ENCODE results near the gene PTGIS. TPM values are rescaled to one million over a fixed set of nuclear protein-coding genes. Genes with fewer than 3 reads are reported as not detected.

Gene PTGIS
- total RNA-seq, 6 experiments from 2014 or later = 9.0 to 30.5 (median 13.7) TPM

DNA sequence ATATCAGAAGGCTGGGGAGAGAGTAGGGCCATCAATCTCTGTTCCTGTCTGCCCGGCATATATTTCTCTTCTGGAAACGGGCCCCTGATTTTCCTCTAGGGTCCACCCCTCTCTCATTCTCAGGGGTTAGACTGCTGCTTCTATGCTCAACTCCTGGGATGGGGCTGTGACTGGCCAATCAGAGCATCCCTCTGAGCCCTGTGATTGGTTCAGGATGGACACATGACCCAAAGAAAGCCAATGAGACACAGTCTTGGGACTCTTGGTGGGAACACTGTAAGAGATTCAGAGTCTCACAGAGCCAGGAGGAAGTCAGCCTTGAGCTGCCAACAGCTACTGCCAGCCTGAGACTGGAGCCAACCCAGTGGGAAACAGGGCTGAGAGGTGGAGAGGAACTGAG lies 54.4 kb downstream of the PTGIS start:
- H3K27me3 ChIP-seq = no peaks in the 10 kb centered on the region
- TF ChIP-seq, protein P1, sequence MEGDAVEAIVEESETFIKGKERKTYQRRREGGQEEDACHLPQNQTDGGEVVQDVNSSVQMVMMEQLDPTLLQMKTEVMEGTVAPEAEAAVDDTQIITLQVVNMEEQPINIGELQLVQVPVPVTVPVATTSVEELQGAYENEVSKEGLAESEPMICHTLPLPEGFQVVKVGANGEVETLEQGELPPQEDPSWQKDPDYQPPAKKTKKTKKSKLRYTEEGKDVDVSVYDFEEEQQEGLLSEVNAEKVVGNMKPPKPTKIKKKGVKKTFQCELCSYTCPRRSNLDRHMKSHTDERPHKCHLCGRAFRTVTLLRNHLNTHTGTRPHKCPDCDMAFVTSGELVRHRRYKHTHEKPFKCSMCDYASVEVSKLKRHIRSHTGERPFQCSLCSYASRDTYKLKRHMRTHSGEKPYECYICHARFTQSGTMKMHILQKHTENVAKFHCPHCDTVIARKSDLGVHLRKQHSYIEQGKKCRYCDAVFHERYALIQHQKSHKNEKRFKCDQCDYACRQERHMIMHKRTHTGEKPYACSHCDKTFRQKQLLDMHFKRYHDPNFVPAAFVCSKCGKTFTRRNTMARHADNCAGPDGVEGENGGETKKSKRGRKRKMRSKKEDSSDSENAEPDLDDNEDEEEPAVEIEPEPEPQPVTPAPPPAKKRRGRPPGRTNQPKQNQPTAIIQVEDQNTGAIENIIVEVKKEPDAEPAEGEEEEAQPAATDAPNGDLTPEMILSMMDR (IDR thresholded peaks at IDR 0.05) = no peak
- TF ChIP-seq POLR2A (IDR thresholded peaks at IDR 0.05) = no peak
- ATAC-seq (no peak), DNase-seq (no peak)
- intact Hi-C loops (cut with DNase I) = loop anchor here in 1 of 2 donors (5.0 kb wide), 1 partner anchor 181 kb away; no protein-coding TSS in a partner anchor
- H3K9me3 ChIP-seq = no peaks in the 10 kb centered on the region
- H3K4me1 ChIP-seq = no peaks in the 10 kb centered on the region
- H3K4me3 ChIP-seq = no peak overlapping the region
- WGBS (ENCODE audit: insufficient coverage, low coverage, low lambda C conversion rate, missing lambda C conversion rate) = 76% methylated on average over 2 of the region's 2 CpGs
- no peak overlapping the region for H3K27ac ChIP-seq
- H3K36me3 ChIP-seq = no peaks in the 10 kb centered on the region

DNA sequence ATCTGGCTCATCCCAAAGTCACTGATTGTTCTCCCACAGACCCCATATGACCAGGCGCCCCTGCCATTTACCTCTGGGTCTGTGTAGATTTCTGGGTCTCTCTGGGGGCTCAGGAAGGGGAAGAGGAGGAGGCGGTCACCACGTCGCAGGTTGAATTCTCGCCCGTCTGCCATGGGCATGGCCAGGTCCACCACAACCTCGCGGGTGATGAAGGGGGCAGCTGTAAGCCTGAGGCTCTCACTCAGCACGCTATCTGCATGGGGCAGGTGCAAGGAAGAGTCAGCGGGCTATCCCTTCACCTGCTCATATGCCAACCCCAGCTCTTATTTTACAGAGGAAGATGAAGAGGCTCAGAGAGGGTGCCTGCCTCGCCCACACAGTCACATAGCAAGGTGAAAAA lies 54.9 kb downstream of the PTGIS start:
- Histone ChIP-seq H3K27me3 (no peaks in the 10 kb centered on the region), H3K36me3 (no peaks in the 10 kb centered on the region), H3K27ac (no peak overlapping the region), H3K9me3 (no peaks in the 10 kb centered on the region), H3K4me1 (no peaks in the 10 kb centered on the region), H3K4me3 (no peak overlapping the region)
- ATAC-seq (no peak), DNase-seq (no peak)
- WGBS (ENCODE audit: insufficient coverage, low coverage, low lambda C conversion rate, missing lambda C conversion rate) = 83% methylated on average over 1 of the region's 11 CpGs
- TF ChIP-seq POLR2A (IDR thresholded peaks at IDR 0.05) = no peak
- intact Hi-C loops (cut with DNase I) = loop anchor here in 1 of 2 donors (5.0 kb wide), 1 partner anchor 181 kb away; no protein-coding TSS in a partner anchor

DNA sequence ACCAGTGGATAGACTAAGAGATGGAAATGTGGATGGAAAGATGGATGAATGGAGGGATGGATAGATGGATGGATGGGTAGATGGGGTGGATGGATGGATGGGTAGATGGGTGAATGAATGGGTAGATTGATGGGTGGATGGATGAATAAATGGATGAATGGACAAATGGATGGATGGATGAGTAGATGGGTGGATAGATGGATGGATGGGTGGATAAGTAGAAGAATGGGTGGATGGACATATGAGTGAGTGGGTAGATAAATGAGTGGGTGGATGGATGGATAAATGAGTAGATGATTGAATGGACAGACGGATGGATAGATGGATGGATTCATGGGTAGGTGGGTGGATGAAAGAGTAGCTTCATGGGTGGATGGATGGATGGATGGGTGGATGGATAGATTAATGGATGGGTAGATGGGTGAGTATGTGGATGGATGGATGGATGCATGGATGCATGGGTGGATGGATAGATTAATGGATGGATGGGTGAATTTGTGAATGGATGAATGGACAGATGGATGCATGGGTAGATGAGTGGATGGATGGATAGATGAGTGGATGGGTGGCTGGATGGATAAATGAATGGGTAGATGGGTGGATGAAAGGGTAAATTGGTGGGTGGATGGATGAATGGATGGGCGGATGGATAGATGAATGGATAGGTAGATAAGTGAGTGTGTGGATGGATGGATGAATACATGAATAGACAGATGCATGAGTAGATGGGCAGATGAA lies 56.0 kb downstream of the PTGIS start:
- no peaks in the 10 kb centered on the region for H3K27me3 ChIP-seq
- H3K27ac ChIP-seq = no peak overlapping the region
- H3K4me3 ChIP-seq = no peak overlapping the region
- TF ChIP-seq, protein P1 (IDR thresholded peaks at IDR 0.05) = no peak
- TF ChIP-seq POLR2A (IDR thresholded peaks at IDR 0.05) = no peak
- 67% methylated on average over 2 of the region's 2 CpGs for WGBS (ENCODE audit: insufficient coverage, low coverage, low lambda C conversion rate, missing lambda C conversion rate)
- DNase-seq = no peak
- no peaks in the 10 kb centered on the region for H3K4me1 ChIP-seq
- H3K9me3 ChIP-seq = no peaks in the 10 kb centered on the region
- H3K36me3 ChIP-seq = no peaks in the 10 kb centered on the region
- intact Hi-C loops (cut with DNase I) = loop anchor here in 1 of 2 donors (5.0 kb wide), 1 partner anchor 180 kb away; no protein-coding TSS in a partner anchor
- ATAC-seq = no peak

DNA sequence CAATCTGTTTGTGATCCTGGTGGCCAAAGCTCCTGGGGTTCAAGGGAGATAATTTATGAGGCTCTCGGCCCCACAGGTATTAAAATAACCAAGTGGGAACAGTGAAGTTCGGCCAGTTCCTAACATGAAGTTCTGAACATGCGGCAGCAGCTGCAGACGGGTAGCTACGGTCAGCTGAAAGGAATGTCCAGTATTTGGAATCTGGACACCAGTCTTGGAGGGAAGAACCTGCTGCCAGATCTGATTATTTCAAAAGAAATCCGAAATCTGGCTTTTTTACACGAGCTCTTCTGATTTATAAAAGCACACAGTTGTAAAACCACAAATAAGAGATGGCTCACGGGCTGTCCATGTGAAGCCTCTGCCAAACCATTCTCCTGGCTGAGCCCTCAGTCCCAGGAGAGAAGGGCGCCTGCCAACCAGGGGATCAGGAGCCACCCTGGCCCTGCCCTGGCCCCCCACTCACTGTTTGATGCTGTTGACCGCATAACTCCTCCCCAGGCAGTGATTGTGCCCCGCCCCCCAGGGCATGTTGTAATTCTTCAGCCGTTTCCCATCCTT lies 57.3 kb downstream of the PTGIS start:
- intact Hi-C loops (cut with DNase I) = loop anchor here in 1 of 2 donors (5.0 kb wide), 1 partner anchor 178 kb away; no protein-coding TSS in a partner anchor
- Histone ChIP-seq H3K36me3 (no peaks in the 10 kb centered on the region), H3K4me3 (no peak overlapping the region), H3K9me3 (no peaks in the 10 kb centered on the region), H3K4me1 (no peaks in the 10 kb centered on the region), H3K27ac (no peak overlapping the region), H3K27me3 (no peaks in the 10 kb centered on the region)
- no peak for DNase-seq
- WGBS (ENCODE audit: insufficient coverage, low coverage, low lambda C conversion rate, missing lambda C conversion rate) = 30% methylated on average over 9 of the region's 12 CpGs
- no peak for TF ChIP-seq POLR2A (IDR thresholded peaks at IDR 0.05)
- TF ChIP-seq, protein P1 (IDR thresholded peaks at IDR 0.05) = no peak
- ATAC-seq = no peak

Measured in right lobe of liver (tissue), 6 donors.